HG03060 (cell line): ENCODE data around the gene CHL1.
A peak's percentile ranks its signal among the peaks of the same experiment; 100 is the strongest.

Source experiments
- ATAC-seq: cut with Tn5 transposase; IDR thresholded peaks from one replicate; pipeline ENCODE4 v1.9.1; 2021; ENCODE audit warnings: low read depth, moderate number of reproducible peaks; ENCODE audit not compliant: unreplicated experiment

The CHL1 gene

DNA sequence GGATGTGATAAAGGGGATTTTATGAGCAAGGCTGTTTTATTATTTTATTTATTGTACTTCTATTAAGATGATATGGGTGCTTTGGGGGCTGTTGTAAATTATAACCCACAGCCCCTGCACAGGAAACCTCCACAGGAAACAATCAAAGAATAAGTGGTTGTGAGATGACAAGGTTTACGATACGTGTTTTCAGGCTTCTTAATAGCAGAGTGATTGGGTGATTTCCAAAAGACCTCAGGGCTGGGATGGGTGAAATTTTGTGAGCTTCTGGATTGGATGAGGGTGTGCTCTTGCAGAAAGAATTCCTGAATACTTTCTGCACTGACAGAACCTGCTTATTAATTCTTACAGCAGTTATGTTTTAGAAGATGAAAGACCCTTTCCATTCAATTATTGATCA is 21.4 kb downstream of the CHL1 start:
- ATAC-seq: no peak

DNA sequence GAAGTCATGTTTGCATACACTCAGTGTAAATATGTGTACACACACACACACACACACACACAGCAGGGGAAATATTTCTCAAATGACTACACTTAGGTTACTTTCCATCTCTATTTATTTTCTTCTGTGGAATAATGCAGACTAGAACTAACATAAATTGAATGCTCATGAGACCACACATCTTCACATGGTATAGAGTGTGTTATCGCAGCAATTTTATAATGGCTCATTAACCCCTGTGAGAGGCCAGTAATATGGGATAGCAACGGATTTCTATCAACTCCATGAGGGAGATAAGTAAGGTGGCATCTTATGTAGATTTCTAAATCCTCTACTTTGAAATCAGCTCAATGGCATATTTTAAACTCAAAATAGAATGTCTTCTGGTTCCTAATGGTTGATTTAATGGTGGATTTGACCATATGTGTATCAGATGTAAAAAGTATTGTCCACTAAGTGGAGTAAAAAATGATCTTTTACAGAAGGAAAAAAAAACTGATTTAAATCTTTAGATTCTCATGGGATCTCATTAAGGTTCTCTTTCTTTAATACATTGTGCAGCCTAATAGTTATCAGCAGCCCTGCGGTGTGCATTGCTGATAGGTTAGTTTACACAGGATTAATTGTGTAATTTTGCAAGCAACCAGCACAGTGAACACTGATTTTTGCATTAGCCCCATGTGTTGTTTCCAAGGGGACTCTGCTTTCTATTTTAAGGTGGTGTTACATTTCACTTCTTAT is 32.0 kb downstream of the CHL1 start:
- no peak for ATAC-seq

GRCh38 chr3:229183-229661 is 32.7 kb downstream of the CHL1 start:
- no peak for ATAC-seq

- ATAC-seq: no peak
Measured at GRCh38 chr3:236881-237280, 40.3 kb downstream of the CHL1 start.

GRCh38 chr3:242602-243355 is 46.2 kb downstream of the CHL1 start:
- no peak for ATAC-seq

DNA sequence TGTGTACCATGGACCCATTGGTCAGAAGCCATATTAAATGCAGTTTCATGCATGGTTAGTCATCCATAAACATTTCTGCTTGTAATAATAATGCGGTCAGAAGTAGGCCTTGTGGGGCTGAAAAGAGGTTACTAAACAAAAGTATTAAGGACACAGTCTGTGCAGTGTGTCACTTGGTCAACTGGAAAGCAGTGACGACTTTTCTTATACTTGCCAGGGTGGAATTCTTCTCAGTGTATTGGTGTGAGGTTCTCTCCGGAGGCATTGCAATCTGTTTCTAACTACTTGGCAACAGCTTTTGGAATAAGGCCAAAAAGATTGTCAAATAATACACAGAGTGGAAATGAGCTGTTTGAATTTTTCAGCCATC is 46.8 kb downstream of the CHL1 start:
- ATAC-seq: no peak

GRCh38 chr3:244041-244440 is 47.5 kb downstream of the CHL1 start:
- no peak for ATAC-seq

GRCh38 chr3:247916-248315 is 51.4 kb downstream of the CHL1 start:
- no peak for ATAC-seq

- ATAC-seq: no peak
Measured at GRCh38 chr3:248864-249520, 52.4 kb downstream of the CHL1 start.

DNA sequence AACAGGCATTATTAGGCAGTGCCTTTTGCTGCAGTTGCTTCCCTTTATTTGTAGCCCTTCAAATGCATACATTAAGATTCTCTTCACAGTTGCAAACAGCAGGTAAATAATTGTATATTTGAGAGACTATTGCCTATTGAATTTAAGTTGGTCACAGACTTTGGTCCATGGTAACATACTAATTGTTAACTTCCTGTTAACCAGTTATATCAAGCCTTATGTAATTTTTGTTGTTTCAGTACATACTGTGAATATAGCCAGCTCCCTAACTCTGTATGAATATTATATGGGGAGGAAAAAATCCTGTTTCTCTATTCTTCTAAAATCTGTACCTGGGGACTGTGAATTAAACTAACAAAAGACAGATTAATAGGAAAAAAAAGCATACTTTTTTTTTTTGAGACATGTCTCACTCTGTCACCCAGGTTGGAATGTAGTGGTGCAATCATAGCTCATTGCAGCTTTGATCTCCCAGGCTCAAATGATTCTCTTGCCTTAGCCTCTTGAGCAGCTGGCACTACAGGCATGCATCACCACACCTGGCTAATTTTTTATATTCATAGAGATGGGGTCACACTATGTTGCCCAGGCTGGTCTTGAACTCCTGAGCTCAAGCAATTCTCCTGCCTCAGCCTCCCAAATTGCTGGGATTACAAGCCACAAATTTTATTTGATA is 53.2 kb downstream of the CHL1 start:
- ATAC-seq: no peak

DNA sequence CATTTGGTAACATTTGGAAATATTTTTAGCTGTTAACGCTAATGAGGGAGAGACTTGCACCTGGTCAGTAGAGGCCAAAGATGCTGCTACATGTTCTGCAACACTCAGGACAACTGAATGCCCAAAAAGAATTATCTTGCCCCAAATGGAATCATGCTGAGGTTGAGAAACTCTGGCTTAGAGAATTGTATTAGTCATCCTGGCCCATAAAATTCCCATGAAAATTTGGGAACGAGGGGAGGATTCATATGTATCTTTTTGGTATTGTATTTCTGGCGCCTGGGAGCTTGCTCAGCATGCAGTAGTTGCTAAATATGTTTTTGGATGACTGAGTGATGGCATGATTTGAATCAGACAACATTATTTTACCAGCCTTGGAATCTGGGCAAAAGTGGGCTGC is 59.9 kb downstream of the CHL1 start:
- ATAC-seq: no peak

GRCh38 chr3:257826-258225 is 61.3 kb downstream of the CHL1 start:
- no peak for ATAC-seq

- ATAC-seq: no peak
Measured at GRCh38 chr3:260898-261297, 64.3 kb downstream of the CHL1 start.

DNA sequence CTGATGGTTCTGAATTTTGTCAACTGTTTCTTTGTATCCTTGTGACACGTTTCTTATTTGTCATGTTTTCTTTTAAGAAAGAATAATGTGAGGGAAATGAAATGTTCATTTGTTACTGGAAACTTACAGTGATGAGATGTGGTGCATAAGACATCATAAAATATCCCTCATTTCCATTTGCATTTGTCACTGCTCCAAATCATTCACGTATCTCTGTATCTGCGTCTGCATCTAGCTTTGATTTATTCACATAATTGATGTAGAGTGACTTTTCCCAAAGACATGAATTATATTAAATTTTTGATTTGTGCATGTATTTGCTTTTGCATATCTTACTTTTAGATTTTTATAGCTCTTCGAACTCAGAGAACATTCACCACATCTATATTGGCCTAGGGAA is 66.8 kb downstream of the CHL1 start:
- ATAC-seq: no peak

DNA sequence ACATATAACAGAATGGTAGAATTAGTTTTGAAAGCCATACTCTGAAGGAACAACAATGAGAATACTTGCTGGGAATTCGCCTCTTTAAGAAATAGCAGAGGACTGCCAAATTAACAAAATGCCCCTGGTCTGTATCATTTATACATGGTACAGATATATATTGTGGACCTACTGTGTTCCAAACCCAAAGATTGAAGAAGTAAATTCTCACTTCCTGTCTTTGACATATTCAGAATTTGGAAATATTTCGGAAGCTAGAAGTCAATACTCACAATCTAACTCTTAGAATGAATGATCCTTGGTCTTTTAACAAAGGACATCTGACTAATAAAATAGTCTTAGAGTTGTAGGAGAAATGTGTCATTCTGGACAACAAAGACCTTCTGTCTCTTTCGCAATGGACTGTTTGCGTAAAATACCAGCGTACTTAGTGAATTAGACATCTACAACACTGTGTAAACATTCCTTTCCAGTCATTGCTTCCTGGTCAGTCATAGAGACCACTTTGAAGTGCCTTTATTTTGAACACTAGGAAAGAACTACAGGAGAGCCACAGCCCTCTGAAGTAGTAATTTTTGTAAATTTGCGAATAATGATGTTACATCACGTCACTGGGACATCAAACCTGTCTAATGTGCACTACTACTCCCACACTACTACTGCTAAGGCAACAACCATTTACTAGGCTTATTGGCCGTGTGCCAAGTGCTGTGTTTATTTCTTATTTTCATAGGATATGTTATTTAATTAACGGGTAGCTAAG is 68.0 kb downstream of the CHL1 start:
- no peak for ATAC-seq

DNA sequence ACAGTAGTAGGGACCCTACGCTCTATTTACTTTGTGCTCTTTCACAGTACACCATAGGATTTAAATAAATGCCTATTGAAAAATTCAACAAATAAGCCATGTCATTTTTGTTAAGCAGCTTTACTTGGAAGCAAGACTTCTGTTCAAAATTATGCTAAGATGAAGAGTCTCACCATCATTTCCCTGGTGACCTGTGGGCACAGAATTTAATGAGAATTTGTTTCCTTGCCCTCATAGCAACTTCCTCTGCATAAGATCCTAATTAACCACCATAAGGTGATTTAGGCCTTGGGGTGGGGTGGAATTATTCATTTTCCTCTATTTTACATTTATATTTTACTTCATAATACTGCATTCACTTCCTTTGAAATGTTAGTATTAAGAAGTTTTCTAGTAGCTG is 70.5 kb downstream of the CHL1 start:
- ATAC-seq: no peak

DNA sequence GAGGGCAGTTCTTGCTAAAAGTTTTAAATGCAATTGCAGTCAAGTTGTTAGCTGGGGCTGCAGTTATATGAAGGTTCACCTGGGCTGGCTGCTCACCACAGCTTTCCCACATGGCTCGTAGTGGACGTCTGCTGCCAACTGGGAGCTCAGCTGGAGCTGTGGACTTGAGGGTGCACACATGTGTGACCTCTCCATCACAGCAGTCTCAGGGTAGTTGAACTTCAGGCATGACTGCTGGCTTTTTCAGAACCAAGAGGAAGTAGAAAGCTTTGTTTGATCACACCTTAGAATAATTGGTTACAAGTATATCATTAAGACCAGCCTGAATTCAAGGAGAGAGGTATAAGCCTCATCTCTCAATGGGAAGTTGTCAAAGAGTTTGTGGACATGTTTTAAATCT is 74.1 kb downstream of the CHL1 start:
- no peak for ATAC-seq

DNA sequence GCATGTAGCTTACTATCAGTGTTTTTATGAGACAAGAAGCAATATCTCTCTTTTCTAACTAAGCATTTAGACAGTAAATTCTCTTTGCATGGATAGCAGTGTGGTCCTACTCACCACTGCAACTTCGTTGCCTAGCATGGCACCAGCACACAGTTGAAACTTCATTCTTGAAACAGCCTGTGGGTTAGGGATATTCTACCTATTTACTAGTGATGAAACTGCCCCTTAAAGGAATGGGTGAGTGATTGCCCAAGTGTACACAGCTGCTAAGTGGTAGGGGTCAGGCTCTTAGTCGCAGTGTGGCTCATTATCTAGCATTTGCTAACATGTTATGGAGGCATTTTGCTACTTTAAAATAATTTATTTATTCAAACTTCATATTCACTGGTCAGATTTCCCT is 78.4 kb downstream of the CHL1 start:
- no peak for ATAC-seq

- ATAC-seq: no peak
Measured at GRCh38 chr3:277873-278272, 81.3 kb downstream of the CHL1 start.

DNA sequence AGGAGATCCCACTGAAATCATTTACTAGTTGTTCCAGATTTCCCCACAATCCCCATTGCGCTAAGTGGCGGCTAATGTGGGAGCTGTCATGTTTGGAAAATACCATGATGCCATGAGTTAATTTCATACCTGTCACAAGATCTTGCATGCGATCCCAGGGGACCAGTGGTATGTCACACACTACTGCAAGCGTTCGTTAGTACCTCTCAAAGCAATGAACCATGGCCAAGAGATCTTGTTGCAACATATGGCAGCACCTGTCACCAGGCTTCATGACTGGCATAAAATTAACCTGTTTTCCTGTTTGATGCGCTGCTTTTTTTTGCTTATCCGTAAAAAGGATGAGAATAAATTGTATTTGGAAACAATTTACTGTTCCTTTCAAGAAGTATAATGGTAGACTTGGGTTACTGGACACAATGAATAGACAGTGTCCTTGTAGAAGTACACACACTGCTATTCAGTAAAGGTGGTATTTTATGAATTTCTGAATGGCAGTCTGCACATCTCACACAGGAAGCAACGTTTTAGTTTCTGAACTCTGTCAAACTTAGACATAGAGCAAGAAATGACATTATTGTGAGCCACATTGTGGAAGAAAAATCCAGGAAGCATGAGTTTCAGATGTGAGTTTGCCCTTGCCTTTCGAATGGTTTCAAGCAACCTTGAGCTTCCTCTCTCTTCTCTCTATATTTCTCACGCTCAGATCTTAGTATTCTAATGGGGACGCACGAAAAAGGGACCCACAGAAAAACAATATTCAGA is 81.9 kb downstream of the CHL1 start:
- ATAC-seq: peak; percentile 75
